Astrocyte of the cerebellum (primary cell): ENCODE measurements around the gene SPDYE6.

Experiments
- DNase-seq: peaks from one replicate; pipeline ENCODE4 v3.0.0-alpha.2; 2011; ENCODE audit warnings: low read depth
- H3K4me3 ChIP-seq: 2 replicates; pipeline ENCODE4 v1.5.1; 2011; ENCODE audit warnings: mild to moderate bottlenecking, low read depth, low read length, moderate library complexity
- in situ Hi-C: cut with HindIII; loops from 2 replicates; pipeline ENCODE4 v1.10.0; 2017; ENCODE audit warnings: low sequenced_read_pairs
- TF ChIP-seq, protein P1 (sequence below): IDR thresholded peaks from 2 replicates; pipeline ENCODE4 v1.5.1; 2012; ENCODE audit warnings: low read length, low read depth, moderate library complexity, mild to moderate bottlenecking; ENCODE audit errors: missing control alignments

The SPDYE6 gene

DNA sequence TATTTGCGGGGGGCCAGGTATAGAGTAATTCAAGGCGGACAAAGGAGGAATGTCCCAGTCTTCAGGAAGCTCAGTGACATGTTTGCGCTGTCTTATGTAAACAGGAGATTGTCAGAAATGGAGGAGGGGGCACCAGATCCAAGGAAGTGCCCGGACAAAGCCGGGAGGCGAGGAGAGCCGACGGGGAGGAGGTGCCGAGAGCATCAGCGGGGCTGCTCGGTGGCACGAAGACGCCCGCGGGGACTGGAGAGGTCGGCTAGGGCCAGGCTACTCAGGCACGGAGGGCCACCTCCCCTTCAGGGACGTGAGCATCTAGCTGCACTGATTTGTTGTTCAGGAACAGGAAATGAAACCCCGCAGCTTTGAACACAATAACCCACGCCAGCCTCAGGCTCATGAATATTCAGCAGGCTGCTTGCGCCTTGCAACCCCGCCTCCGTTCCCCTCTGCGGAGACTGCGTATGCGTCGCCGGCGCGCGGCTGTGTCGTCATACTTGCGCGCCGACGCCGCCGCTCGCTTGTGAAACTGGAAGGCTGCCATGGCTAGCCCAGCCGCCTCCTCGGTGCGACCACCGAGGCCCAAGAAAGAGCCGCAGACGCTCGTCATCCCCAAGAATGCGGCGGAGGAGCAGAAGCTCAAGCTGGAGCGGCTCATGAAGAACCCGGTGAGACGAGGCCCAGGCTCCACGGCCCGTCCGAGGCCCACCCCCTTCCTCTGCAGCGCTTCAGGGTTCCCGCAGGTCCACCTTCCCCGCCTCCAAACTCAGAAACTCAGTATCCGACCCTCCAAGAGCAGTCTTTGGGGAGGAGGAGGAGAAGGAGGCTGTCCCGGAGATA, 39.8 kb upstream of the SPDYE6 start, which contains the start of gene PRKRIP1:
Gene PRKRIP1, plus strand, starts transcription at position 491 of the 837 bp plus-strand sequence. Its CDS starts 49 bp downstream, at position 540.
- H3K4me3 ChIP-seq = peak within 1 kb of the TSS; percentile 98
- TF ChIP-seq, protein P1, sequence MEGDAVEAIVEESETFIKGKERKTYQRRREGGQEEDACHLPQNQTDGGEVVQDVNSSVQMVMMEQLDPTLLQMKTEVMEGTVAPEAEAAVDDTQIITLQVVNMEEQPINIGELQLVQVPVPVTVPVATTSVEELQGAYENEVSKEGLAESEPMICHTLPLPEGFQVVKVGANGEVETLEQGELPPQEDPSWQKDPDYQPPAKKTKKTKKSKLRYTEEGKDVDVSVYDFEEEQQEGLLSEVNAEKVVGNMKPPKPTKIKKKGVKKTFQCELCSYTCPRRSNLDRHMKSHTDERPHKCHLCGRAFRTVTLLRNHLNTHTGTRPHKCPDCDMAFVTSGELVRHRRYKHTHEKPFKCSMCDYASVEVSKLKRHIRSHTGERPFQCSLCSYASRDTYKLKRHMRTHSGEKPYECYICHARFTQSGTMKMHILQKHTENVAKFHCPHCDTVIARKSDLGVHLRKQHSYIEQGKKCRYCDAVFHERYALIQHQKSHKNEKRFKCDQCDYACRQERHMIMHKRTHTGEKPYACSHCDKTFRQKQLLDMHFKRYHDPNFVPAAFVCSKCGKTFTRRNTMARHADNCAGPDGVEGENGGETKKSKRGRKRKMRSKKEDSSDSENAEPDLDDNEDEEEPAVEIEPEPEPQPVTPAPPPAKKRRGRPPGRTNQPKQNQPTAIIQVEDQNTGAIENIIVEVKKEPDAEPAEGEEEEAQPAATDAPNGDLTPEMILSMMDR = no peak
- in situ Hi-C loops = no loop called here
- DNase-seq = peak; percentile 94

DNA sequence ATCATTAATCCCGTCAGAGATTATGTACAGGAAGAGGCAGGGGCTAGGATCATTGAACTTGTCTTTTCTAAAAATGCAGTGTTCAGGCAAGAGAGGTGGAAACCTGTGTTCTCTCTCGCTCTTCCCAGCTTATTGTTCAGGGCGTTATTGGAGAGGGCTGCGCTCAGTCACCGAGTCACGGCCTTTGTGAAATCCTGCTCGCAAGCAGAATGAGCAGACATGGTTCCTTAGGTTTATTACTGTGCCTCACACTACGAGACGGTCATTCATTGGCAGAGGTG, 39.3 kb upstream of the SPDYE6 start:
- peak overlapping the region; percentile 98 for H3K4me3 ChIP-seq
- in situ Hi-C loops = no loop called here
- DNase-seq = no peak
- TF ChIP-seq, protein P1 = no peak

DNA sequence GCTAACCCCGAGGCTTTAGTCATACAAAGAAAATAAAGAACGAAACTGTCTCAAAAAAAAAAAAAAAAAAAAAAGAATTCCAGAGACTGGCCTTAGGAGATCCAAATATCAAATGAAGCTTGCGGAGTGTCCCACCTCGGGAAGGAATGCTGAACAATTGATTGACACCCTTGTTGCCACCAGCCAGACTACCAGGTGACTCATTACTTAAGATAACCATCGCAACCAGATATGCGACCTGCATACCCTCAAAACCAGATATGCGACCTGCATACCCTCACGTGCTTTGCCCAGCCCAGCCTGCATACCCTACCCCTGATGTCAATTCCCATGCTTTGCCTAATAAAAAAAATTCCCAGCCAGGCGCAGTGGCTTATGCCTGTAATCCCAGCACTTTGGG, 37.2 kb upstream of the SPDYE6 start:
- TF ChIP-seq, protein P1 = no peak
- in situ Hi-C loops = no loop called here
- no peak for DNase-seq
- H3K4me3 ChIP-seq = no peak overlapping the region

DNA sequence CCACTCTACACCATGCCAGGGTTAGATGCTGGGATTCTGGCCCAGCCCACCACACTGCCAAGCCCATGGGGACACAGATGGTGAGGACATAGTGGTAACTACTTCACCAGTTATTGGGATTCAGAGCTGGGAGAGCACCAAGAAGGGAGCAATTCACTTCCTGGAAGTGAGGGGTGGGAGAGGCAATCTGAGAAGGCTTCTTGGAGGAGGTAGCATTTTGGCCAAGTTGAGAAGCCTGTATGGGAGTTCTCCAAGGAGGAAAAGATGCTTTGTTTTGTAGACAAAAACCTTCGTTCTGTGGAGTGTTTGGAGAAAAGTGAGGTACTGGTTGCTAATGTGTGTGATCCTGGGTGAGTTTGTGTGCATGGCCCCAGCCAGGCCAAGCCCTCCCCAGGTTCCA, 36.1 kb upstream of the SPDYE6 start:
- in situ Hi-C loops = no loop called here
- TF ChIP-seq, protein P1 = no peak
- no peak overlapping the region for H3K4me3 ChIP-seq
- no peak for DNase-seq

DNA sequence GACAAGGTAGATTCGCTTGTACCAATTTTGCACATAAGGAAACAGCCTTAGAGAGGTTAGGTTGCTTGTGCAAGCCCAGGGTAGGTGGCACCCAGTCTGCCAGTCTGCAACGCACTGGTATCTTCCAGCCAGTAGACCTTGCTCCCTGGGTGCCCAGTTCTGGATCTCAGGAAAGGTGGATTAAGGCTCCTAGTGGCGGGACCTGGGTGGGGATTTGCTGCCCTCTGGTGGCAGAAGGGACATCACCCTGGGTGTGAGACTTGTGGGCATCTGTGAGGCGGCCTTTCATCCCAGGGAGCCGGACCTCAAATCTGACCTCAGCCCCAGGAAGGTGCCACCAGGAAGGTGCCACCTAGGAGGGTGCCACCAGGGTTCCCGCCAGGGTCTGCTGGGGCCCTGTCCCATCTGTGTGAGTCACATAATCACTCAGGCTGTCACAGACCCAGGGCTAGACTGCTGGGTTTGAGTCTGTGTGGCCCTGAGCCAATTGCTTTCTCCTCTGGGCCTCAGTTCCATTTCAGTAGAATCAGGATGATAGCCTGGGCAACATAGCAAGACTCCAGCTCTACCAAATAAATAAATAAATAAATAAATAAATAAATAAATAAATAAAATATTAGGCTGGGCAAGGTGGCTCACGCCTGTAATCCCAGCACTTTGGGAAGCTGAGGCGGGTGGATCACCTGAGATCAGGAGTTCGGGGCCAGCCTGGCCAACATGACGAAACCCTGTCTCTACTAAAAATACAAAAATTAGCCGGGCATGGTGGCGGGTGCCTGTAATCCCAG, 34.6 kb upstream of the SPDYE6 start:
- DNase-seq = peak; percentile 51
- TF ChIP-seq, protein P1 = peak; percentile 91
- H3K4me3 ChIP-seq = no peak overlapping the region
- in situ Hi-C loops = no loop called here

DNA sequence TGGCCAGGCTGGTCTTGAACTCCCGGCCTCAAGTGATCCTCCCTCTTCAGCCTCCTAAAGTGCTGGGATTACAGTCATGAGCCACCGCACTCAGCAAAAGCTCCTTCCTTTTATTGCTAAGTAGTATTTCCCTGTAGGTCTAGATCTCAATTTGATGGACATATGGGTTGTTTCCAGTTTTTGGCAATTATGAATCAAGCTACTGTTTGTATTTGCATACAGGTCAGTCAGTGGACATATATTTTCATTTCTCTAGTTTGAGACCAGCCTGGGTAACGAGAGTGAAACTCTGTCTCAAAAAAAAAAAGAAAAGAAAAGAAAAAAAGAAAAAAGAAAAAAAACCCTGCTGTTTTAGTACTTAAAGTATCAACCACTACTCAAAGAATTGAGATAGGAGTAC, 33.6 kb upstream of the SPDYE6 start:
- in situ Hi-C loops = no loop called here
- no peak overlapping the region for H3K4me3 ChIP-seq
- TF ChIP-seq, protein P1 = no peak
- no peak for DNase-seq
